GM12878 (cell line): ENCODE measurements around the gene CLPTM1L. TPM values are rescaled to one million over a fixed set of nuclear protein-coding genes. Genes with fewer than 3 reads are reported as not detected.
"Not testable (repeated sequence)": the region's sequence is repeated elsewhere in the genome, so short reads cannot be mapped to it uniquely, and the experiment has no call there.

ENCODE experiments used
- ATAC-seq: fragments of 200-7000 bp; cut with Tn5 transposase; 3 replicates; pipeline ENCODE4 v1.9.1; 2020; ENCODE audit warnings: mild to moderate bottlenecking, moderate library complexity
- BruUV-seq: library from RNA; stranded (reverse); fragments of 400-500 nt; replicated peaks from 2 replicates; lab custom pipeline; 2021; lab: Mats Ljungman, UMichigan
- CTCF ChIA-PET: fragments of 300-600 bp; sonication (Branson Sonifier 250); formaldehyde crosslinking; extraction: SDS; loops from one replicate; lab custom pipeline; 2021; ENCODE audit warnings: inconsistent platforms; lab: Yijun Ruan, JAX
- POLR2A ChIA-PET: fragments of 350-600 bp; formaldehyde crosslinking; extraction: SDS; loops from one replicate; lab custom pipeline; 2021; ENCODE audit warnings: inconsistent platforms; lab: Charles Lee
- RAD21 ChIA-PET: fragments of 300-600 bp; sonication (Branson Sonifier 250); formaldehyde crosslinking; loops from one replicate; lab custom pipeline; 2023; ENCODE audit warnings: antibody characterized with exemption; ENCODE audit not compliant: unreplicated experiment; lab: Charles Lee
- SMC1A ChIA-PET: fragments of 300-600 bp; sonication (Branson Sonifier 250); formaldehyde crosslinking; loops from one replicate; lab custom pipeline; 2023; ENCODE audit not compliant: unreplicated experiment, uncharacterized antibody; lab: Charles Lee
- DNase-seq: peaks from one replicate; pipeline ENCODE4 v3.0.0-alpha.2; 2011; ENCODE audit warnings: low read depth, low spot score
- FAIRE-seq: peaks from 3 replicates; lab custom pipeline; 2011; peaks lifted over from hg19 to GRCh38; lab: Jason Lieb, UNC
- H2AFZ ChIP-seq: 2 replicates; pipeline ENCODE4 v1.6.0; 2011; ENCODE audit warnings: low read depth, low read length, control low read depth; ENCODE audit not compliant: control insufficient read depth
- H3K27ac ChIP-seq: 2 replicates; pipeline ENCODE4 v1.5.1; 2011; ENCODE audit warnings: control low read depth; ENCODE audit not compliant: control insufficient read depth, insufficient read depth
- H3K27me3 ChIP-seq, 2 experiments: replicated peaks in 1 of 2; 2 replicates each; pipeline versions ENCODE4 v1.6.0 to v1.6.1; 2011; ENCODE audit warnings: low read length in 1 of 2; ENCODE audit not compliant: control insufficient read depth in 2 of 2, insufficient read depth in 2 of 2
- H3K36me3 ChIP-seq, 2 experiments: 2 replicates each; pipeline ENCODE4 v1.5.1; 2011; ENCODE audit warnings: low read length in 1 of 2; ENCODE audit not compliant: control insufficient read depth in 2 of 2, insufficient read depth in 2 of 2
- H3K4me1 ChIP-seq: 2 replicates; pipeline ENCODE4 v1.6.1; 2011; ENCODE audit warnings: mild to moderate bottlenecking, low read length, moderate library complexity, mixed read lengths; ENCODE audit not compliant: control insufficient read depth, insufficient read depth
- H3K4me2 ChIP-seq: 2 replicates; pipeline ENCODE4 v1.6.0; 2011; ENCODE audit warnings: control low read depth; ENCODE audit not compliant: control insufficient read depth, insufficient read depth
- H3K4me3 ChIP-seq: fragments of 200-600 bp; sonication (generic); 2 replicates; pipeline ENCODE4 v1.5.1; 2016
- H3K79me2 ChIP-seq: 2 replicates; pipeline ENCODE4 v1.6.0; 2011; ENCODE audit warnings: low read length; ENCODE audit not compliant: control insufficient read depth, insufficient read depth
- H3K9ac ChIP-seq: 2 replicates; pipeline ENCODE4 v1.8.0; 2011; ENCODE audit warnings: low read length, control low read depth, mixed read lengths; ENCODE audit not compliant: control insufficient read depth, insufficient read depth
- H3K9me3 ChIP-seq: replicated peaks from 3 replicates; pipeline ENCODE4 v1.5.1; 2011; ENCODE audit warnings: mild to moderate bottlenecking, low read length; ENCODE audit not compliant: control insufficient read depth, insufficient read depth
- H4K20me1 ChIP-seq: 2 replicates; pipeline ENCODE4 v1.6.0; 2011; ENCODE audit not compliant: control insufficient read depth, insufficient read depth
- MEF2B ChIP-seq: fragments of 450-650 bp; IDR thresholded peaks from 2 replicates; pipeline ENCODE4 v1.6.1; 2018; ENCODE audit warnings: mild to moderate bottlenecking, moderate library complexity; ENCODE audit not compliant: partially characterized antibody, poor library complexity, severe bottlenecking
- NFIC ChIP-seq: IDR thresholded peaks from 2 replicates; pipeline ENCODE4 v1.6.1; 2012; ENCODE audit warnings: low read depth, mild to moderate bottlenecking, inconsistent platforms, low read length, moderate library complexity
- NR2F1 ChIP-seq: fragments of 450-650 bp; conservative IDR thresholded peaks from 2 replicates; pipeline ENCODE4 v1.6.1; 2017; ENCODE audit warnings: mild to moderate bottlenecking
- ZNF384 ChIP-seq: IDR thresholded peaks from 2 replicates; pipeline ENCODE4 v1.6.1; 2012; ENCODE audit warnings: low read depth, mild to moderate bottlenecking, low read length, improper control_type of control experiment, borderline replicate concordance
- WGBS: methylation state at CpG from one replicate; pipeline ENCODE4 v1.1.6; 2016; ENCODE audit warnings: low lambda C conversion rate; ENCODE audit not compliant: insufficient replicate concordance, insufficient coverage; ENCODE audit errors: missing lambda C conversion rate; 5-methylcytosine and 5-hydroxymethylcytosine counted together
- in situ Hi-C: fragments of 300-500 bp; cut with MboI; formaldehyde crosslinking; loops from 9 replicates; pipeline ENCODE4 v1.14.3; 2018; ENCODE audit warnings: mixed read lengths
- intact Hi-C: fragments of 100-400 bp; cut with micrococcal nuclease; formaldehyde crosslinking; loops from one replicate; pipeline ENCODE4 v1.14.2; 2022; ENCODE audit not compliant: unreplicated experiment
- polyA plus RNA-seq, 11 experiments: library from polyadenylated mRNA; depleted of rRNA in 4 of 11; unstranded in 6 of 11; stranded (reverse) in 5 of 11; fragments of >200 nt; fragmentation: Nextera tagmentation in 4 of 11; fragmentation: Illumina TruSeq in 1 of 11; extraction: Ambion mirVana in 4 of 11; extraction: Trizol in 1 of 11; gene quantifications; 1 replicate in 1 of 11; 2 replicates in 10 of 11; pipeline versions ENCODE4 v1.2.1 to v1.2.3, GENCODE V29; 2011 to 2016; ENCODE audit warnings: inconsistent platforms in 2 of 11, missing spikeins in 2 of 11, low read depth in 1 of 11
- total RNA-seq, 4 experiments: library from RNA; depleted of rRNA in 3 of 4; stranded (reverse); fragments of >200 nt in 3 of 4; fragmentation: Illumina TruSeq in 1 of 4; extraction: Trizol in 1 of 4; gene quantifications; 2 replicates each; pipeline versions ENCODE4 v1.2.1 to v1.2.3, GENCODE V29; 2013 to 2021

CLPTM1L gene
- total and polyA plus RNA-seq, 10 of the 15 experiments (the other 5 are each of a cell fraction or from before 2014, with no cell fraction given), result 2.9 to 278 (median 135) TPM

DNA sequence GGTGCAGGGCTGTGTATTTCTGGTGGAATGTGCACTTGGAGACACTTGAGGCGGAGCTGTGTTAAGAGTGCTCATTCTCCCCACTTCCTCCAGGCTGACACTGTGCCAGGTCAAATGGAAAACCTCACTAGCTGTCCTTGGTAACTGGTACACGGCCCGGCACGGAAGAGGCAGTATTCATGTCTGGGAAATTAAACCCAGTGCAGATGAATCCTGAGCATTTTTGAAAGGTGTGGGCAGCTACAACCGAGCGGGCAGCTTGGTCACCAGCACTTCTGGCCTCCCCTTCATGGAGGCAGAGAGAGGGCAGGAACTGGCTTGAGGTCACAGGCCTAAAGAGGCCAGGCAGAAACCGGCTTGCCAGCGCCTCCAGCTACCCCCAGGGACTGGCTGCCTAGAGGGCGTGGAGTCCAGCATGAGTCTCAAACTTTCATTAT is 1.6 kb downstream of the CLPTM1L start:
- BruUV-seq, result no TSS peak
- CTCF ChIA-PET, result interaction anchor here (0.8 kb wide), 1 partner anchor 13 kb away, joined by 3 read pairs; no protein-coding TSS in a partner anchor
- Histone ChIP-seq H3K27me3 (no peaks in the 10 kb centered on the region), H3K4me3 (peak overlapping the region; percentile 89), H3K9ac (peak overlapping the region; percentile 87; the same call in 1 of the 2 replicates), H3K27ac (no peak overlapping the region), H3K36me3 (peaks cover 12 to 18% of the 10 kb centered on the region in 2 experiments; a peak in 3 of 4 replicates), H3K9me3 (no peaks in the 10 kb centered on the region), H4K20me1 (peaks cover 2% of the 10 kb centered on the region; the same call in 1 of the 2 replicates), H3K4me1 (peaks cover 28% of the 10 kb centered on the region), H2AFZ (no peak overlapping the region), H3K4me2 (peak overlapping the region; percentile 53), H3K79me2 (peaks cover 19% of the 10 kb centered on the region)
- FAIRE-seq (no peak), DNase-seq (no peak), ATAC-seq (peak; percentile 68)
- POLR2A ChIA-PET, result interaction anchor here (1.3 to 2.5 kb wide), 2 partner anchors 29 to 49 kb away, joined by 3 to 11 read pairs; partner anchors contain the start of gene TERT
- SMC1A ChIA-PET, result interaction anchor here (0.5 to 1.4 kb wide), 5 partner anchors 19 to 250 kb away, joined by 3 to 4 read pairs (median 3); no protein-coding TSS in a partner anchor
- intact Hi-C loops, result loop anchor here (5.0 to 10.0 kb wide), 2 partner anchors 151 to 299 kb away; no protein-coding TSS in a partner anchor
- WGBS, result 26% methylated on average over 9 of the region's 9 CpGs
- in situ Hi-C loops, result no loop called here
- RAD21 ChIA-PET, result interaction anchor here (1.1 kb wide), 1 partner anchor 47 kb away, joined by 3 read pairs; no protein-coding TSS in a partner anchor
- TF ChIP-seq NFIC (no peak), NR2F1 (0 out of 2 replicates have a peak, but pooled peaks have one; percentile 17), MEF2B (no peak), ZNF384 (no peak)

- BruUV-seq, H4K20me1 ChIP-seq, H3K9me3 ChIP-seq, H3K27me3 ChIP-seq, DNase-seq, FAIRE-seq, H2AFZ ChIP-seq, ATAC-seq, in situ Hi-C loops: not testable (repeated sequence)
- peaks cover 28% of the 10 kb centered on the region for H3K4me1 ChIP-seq
- SMC1A ChIA-PET, result interaction anchor here (0.6 to 1.2 kb wide), 5 partner anchors 27 to 251 kb away, joined by 3 to 5 read pairs (median 4); no protein-coding TSS in a partner anchor
- intact Hi-C loops, result loop anchor here (5.0 to 10.0 kb wide), 2 partner anchors 152 to 300 kb away; no protein-coding TSS in a partner anchor
- H3K4me3 ChIP-seq, result peak overlapping the region; percentile 89; the same call in 1 of the 2 replicates
- H3K9ac ChIP-seq, result peak overlapping the region; percentile 11; the same call in 1 of the 2 replicates
- RAD21 ChIA-PET, result interaction anchor here (1.5 kb wide), 1 partner anchor 31 kb away, joined by 3 read pairs; no protein-coding TSS in a partner anchor
- peaks cover 12 to 21% of the 10 kb centered on the region in 2 experiments; a peak in 3 of 4 replicates for H3K36me3 ChIP-seq
- peak overlapping the region; percentile 52 for H3K27ac ChIP-seq
- peaks cover 19% of the 10 kb centered on the region for H3K79me2 ChIP-seq
- CTCF ChIA-PET, result interaction anchor here (0.6 to 2.0 kb wide), 5 partner anchors 27 to 896 kb away, joined by 3 to 7 read pairs (median 4); no protein-coding TSS in a partner anchor
- peak overlapping the region; percentile 77 for H3K4me2 ChIP-seq
- 55% methylated on average over 14 of the region's 14 CpGs for WGBS
- POLR2A ChIA-PET, result interaction anchor here (0.7 to 1.5 kb wide), 5 partner anchors 27 to 442 kb away, joined by 3 to 6 read pairs (median 3); partner anchors contain the start of gene TERT
These were observed 2.2 kb downstream of the CLPTM1L start for GRCh38 chr5:1342711-1343110.
